GM03348 (cell line): ENCODE results near the gene CCDC12.

Experiments used
- DNase-seq: peaks from one replicate; pipeline ENCODE4 v3.0.0; 2012; ENCODE audit warnings: low spot score

The CCDC12 gene

DNA sequence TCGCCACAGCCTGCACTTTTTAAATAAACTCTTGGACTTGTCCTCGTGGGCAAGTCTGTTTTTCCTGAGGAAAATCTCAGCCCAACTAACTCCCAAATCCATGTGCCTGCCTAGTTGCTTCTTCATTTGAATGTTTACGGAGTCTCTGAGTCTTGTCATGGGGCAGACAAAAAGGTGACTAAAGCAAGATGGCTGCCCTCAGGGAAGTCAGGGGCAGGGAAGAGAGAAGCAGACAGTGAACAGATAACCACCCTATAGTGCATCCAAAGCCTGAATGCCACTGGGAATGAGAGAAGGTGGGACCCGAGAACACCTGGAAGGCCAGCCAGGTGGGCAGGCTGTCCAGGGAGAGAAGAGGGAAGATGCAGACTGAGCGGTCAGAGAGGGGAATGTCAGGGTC is 21.4 kb downstream of the CCDC12 start:
- no peak for DNase-seq

DNA sequence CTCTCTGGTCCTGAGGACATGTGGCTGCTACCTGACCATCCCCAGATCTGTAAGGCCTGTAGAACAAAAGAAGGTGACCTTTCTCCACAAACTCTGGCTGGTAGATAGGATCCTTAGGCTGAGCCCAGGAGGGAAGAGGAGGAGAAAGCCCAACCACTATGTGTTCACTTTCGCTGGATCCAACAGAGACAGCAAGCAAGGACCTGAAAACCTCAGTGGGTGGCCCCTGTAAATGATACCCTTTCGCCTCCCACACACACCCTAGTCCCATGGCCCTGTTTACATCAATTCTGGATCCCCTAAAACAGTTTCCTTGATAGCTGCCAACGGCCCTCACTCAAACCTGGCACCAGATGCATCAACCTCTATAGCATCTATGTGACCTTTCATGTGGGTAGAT is 22.4 kb downstream of the CCDC12 start:
- DNase-seq, result no peak

DNA sequence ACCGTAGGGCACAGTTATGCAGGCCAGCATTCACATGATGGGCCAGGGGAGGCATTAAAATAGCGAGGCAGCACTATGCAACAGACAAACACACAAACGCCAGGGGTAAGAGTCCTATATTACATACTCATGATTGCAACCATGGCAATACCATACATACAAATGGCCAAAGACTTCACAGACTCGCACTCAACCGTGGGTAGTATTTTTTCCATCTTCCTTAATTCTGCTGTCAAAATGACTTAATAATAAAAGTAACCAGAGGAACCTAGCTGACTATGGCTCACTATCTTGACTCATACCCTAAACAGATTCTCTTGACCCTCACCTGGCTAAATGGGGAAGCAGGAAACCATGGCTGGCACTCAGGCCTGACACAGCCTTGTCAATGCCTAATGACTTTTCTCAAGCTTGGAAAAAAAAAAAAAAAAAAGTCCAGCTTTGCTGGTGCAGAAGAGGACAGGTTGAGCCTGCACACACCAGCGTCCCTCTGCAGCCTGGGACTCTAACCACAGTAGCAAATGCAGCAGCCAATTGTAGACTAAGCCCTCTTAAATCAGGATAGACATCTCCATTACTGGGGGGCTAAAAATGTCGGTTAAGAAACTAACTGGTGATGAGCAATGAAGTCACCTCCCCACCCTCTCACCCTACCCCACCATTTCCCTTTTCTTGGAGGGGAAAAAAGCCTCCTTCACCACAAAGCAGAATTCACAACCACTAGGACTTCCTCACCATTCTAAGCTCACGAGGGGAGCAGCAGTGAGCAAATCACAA is 23.1 kb downstream of the CCDC12 start:
- no peak for DNase-seq

DNA sequence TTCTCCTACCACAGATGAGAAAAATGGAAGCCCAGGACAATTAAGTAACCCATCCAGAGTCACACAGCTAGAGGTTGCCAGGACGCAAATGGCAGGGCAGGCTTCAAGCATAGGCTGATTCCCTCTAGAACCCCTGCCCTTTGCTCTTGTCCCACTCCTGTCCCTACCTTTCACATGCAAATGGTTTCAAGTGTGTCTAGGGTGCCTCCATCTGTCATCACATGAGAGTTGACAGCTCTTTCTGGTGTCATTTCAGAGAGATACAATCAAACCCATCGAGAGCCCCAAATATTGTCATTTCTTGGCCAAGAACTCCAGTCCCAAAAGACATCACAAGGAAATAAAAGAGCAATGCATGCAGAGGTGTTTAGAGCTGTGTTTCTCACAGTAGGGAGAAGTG is 23.7 kb downstream of the CCDC12 start:
- no peak for DNase-seq

DNA sequence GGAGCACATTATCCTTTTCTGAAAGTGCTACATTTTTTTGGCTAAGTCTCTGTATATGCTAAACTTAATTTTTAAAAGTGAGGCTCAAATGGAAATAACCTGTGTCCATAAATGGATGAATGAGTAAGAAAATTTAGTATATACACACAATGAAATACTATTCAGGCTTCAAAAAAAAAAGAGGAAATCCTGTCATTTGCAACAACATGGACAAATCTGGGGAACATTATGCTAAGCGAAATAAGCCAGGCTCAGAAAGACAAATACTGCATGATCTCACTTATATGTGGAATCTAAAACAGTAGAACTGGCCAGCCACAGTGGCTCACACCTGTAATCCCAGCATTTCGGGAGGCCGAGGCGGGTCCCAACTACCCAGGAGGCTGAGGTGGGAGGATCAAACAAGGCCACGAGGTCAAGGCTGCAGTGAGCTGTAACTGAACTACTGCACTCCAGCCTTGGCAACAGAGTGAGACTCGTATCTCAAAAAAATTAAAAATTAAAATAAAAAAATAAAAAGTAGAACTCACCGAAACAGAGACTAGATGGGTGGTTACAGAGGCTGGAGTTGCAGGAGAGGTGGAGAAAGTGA is 25.8 kb downstream of the CCDC12 start:
- no peak for DNase-seq

DNA sequence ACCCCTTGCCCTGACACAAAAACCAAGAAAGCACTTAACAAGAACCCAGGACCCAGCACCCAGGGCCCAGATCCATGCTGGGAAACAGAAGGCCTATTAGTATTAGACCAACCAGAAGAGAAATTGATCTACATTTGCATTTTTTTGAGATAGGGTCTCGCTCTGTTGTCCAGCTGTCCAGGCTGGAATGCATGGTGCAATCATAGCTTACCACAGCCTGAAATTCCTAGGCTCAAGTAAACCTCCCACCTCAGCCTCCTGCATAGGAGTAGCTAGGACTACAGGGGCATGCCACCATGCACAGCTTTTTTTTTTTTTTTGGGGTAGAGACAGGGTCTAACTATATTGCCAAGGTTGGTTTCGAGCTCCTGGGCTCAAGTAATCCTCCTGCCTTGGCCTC is 26.4 kb downstream of the CCDC12 start:
- no peak for DNase-seq

DNA sequence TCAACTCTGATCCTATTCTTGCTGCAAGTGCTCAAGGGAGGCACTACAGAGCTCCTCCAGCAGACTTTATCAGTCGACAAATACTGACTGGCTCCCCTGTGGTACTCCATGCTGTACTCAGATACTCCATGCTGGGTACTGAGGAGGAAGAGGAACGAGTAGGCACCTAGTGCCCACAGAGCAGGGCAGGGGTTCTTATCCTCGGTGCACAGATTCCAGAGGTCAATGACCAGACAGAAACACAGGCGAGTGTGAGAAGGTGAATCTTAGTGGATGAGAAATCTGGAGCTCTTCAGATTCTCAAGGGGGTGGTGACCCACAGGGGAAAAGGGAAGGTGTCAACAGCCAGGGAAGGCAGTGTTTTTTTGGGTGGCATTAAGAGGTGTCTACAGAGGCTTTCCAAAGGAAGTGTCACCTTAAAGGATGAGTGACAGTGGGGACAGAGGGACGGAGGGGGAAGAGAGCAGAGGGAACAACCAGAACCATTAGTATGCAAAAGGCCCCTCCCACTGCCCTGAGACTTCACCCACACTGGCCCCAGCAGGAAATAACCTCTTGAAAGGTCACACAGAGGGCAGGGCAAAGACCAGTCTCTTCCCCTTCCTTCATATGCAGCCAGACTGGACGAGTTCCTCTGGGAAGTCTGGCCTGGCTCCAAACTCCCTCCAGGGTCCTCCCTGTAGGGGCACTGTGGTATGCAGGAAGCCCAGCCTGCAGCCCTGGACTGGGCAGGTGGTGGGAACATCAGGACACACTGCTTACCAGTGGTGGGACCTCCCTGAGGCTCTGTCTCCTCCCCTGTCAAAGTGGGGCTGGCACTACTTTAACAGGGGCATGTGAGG is 27.5 kb downstream of the CCDC12 start:
- DNase-seq, result no peak

DNA sequence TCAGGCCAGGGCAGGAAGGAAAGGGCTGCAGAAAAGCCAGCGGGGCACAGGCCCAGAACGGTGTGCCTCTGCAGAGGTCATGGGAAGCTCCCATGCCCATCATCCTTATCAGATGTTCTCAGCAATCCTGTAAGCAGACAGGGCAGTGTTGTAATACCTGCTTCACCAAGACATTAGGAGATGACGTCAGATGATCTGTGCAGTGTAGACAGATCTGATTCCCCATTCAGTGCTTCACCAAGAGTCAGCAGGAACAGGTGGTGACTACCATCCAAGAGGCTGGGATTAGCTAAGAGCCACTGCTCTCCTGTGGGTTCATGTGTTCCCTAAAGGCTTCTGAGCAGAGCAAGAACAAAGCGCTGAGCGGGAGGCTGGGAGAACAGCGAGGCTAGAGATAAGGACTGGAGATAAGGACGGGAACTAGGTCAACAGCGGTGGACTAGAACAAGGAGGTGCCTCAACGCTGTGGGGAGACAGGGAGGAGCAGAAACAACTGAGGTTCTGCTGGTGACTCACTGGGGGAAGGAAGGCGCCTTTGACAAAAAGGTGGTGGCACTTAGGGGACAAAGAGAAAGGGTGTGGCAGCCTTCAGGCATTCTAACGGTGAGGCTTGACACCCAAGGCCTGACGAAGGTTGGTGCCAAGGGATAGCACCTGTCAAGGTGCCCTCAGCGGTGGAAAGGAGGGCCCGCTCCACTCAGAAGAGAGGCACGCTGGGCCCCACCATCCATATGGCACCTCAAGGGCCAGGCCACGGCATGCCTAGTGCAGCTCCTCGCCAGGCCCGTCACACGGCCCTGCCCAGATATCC is 28.4 kb downstream of the CCDC12 start:
- no peak for DNase-seq

DNA sequence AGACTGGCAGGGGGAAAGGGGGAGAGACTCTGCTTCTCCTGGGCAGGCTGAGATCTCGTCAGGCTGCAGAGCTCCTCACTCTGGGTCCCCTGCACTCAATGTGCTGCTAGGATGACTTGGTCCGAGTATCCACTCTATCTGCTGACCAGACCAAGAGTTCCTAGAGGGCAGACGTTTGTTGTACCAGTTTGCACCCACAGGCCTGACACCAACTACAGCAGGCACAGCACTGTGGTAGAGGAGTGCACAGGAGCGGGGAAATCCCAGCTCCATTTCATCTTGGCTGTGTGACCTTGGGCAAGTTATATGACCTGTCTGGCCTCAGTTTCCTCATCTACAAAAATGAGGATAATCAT is 29.0 kb downstream of the CCDC12 start:
- no peak for DNase-seq

DNA sequence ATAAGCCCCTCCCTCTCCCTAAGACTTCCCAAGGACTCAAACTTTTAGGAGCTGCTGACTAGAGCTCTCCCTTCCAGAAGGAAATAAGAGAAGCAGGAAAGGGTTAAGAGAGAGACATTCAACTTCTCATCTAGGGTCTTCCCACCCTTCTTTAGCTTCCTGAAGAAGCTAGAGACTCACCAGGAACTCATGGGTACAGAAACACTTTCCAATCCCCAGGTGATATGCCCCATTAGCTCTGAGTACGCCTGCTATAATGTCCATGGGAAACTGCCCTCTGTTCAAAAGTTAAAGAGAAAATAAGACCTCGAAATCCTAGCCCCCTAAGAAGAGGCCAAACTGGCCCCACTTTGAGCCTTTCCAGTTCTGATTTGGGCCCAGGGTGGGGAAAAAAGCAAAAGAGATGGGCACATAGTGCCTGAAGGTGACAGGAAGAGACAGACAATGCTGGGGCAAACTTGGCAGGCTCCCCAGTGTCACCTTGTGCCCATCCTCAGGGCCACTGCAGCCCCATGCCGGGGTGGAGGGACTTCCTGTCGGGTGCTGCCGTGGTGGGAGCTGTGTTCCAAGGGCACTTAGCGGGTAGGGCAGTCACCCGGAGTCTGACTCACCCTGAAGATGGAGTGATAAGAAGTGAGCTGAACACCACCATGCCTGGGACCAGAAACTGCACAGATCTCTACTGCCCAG is 29.5 kb downstream of the CCDC12 start:
- DNase-seq, result peak; percentile 63

DNA sequence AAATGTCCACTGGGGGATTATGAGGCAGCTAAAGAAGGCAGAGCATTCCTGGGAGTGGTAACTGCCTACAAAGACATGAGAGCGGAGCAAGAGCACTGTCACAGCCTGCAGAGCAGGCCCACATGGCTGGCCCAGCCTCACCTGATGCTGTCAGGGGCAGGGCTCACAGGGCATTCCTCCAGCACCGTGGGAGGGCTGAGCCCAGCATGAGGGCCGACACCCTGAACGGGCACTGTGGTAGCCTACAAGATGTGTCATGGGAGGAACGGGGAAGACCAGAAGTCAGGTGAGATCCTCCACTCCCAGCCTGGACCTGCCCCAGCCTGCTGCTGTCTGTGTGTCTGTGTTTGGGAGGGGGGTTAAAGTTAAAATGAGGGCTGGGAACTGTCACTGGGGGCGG is 30.1 kb downstream of the CCDC12 start:
- no peak for DNase-seq

DNA sequence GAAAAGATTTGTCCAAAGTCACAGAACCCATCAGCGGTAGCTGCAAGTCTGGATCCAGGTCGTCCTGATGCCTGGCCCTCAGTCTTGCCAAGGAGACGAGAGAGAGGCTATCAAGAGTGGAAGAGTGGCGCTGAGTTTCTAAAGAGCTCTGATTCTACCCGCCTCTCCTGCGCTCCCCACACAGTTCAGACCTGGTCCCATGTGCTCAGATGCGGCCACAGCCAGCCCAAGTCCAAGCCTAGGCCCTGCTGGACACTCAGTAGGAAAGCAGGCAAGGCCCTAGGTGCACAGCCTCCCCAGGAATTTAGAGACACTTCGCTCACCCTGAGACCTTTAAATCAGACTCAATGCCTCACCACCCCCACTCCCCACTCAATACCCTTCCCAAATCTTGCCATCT is 32.4 kb downstream of the CCDC12 start:
- DNase-seq, result no peak

DNA sequence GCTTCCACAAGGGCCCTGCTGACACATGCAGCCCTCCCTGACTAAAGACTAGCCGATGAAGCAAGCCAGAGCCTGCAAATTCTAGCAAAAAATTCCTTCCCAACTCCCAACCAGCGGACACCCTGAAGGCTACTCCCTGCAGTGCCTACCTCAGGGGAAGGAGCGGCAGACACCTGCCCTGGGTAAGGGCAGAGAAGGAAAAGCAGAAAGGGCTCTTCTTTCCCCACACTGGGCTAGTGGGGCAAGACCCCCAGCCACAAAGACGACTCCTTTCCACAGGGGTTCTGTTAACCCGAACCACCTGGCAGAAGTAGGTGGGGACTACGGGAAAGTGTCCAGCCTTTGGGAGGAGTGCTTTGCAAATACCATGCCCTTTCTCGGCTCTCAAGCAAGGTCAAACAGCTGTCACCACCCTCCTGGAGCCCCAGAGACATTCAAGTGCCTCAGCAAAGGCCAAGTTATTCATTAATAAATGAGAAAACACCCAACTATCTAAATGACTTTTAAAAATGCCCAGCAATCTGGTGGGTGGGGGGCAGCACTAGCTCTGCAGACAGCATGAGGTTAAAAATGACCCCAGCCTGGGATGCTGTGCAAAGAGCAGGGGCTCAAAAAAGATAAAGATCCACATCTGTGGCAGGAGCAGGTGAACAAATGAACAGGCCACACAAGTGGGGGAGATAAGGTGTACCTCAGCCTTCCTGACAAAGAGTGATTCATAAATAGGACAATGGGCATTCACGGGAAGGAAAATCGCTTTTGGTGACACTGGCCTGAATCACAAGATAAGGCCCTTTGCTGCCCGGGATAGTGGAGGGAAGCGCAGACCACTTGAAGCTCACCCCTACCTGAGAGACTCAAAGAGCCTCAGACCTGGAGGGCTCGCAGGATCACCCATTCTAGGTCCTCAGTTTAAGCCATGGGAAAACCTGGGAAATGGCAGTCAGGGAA is 33.0 kb downstream of the CCDC12 start:
- DNase-seq, result no peak

DNA sequence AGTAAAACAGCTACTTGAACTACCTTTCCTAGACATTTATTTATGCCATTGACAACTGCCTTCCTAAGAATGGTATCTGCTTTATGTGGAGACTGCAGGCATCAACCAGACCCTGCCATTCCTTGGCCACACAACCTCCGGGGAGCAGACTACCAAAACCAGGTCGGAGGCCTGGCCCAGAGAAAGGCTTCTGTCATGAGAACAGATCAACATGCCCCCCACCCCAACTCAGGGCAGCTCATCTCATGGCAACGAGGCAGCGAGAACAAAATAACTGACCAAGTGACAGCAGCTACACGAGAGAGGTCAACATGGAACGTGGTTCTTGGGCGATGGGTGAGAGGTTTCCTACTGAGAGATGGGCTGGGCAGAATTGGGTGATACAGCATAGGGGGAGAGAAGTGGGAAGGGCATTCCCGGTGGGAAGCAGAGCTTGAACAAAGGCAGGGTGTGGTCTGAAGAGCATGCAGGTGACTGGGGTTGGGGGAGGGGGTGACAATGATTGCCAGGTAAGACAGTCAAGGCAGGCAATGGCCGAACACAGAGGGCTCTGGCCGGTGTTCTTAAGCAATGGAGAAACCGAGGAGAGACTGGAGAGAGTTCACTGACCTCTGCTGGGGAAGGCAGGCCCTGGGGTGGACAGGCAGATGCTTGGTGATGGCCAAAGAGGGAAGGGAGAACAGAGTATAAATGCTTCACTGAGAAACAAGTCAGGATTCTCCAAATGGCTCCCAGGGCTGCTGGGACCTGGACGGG is 33.9 kb downstream of the CCDC12 start:
- DNase-seq, result no peak

DNA sequence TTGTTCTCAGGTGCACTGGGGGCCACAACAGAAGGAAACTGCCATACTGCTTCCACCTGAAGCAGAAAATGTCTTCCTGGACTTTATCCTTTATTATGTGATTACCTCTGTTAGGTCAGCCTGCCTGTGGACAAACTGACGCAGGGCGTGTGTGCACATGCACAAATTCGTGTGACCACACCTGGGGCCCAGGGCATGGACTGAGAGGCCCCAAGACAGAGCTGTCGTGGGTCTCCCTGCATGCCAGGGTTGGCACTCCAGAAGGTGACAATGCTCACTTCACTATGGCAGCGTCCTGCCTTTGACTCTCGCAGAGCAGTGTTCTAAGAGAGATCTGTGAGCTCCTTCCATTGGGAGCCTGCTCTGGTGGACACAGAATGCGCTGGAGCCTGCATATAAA is 34.5 kb downstream of the CCDC12 start:
- DNase-seq, result no peak

DNA sequence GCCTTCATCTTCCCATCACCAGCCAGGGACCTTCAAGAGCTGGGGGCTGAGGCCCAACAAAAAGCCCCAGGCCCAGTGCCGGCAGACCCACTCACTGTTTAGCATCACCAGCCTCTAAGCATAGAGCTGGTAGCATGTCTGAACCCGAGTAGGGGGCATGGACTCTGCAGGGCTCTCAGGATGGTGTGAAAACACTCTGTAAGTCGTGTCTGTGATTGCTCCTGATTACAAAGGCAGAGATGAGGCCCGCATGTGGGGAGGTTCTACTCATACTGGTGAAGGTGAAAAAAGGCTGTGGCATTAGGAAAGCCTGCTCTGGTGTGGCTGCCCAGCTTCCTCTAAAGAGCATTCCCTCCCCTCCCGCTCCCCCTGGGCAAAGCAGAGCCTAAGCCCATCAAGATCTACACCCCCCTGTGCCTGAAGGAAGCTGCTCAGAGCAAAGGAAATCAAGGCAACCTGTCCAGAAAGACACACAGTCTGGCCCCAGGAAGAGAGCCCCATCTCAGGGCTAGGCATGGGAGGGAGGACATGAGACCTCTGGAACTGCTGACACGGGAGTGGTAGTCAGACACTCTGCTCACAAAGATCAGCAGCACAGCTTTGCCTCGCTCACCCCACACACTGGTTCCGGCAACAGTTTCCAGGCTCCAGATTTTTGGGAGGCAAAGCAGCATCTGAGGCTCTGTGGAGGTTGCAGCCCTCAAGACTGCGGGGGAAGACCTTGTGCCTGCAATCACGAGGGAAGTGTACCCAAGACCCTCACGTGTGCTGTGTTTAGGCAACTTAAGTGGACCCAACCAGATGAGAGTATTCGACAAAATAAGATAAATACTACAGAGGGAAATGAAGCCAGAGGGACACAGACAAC is 36.7 kb downstream of the CCDC12 start:
- no peak for DNase-seq

DNA sequence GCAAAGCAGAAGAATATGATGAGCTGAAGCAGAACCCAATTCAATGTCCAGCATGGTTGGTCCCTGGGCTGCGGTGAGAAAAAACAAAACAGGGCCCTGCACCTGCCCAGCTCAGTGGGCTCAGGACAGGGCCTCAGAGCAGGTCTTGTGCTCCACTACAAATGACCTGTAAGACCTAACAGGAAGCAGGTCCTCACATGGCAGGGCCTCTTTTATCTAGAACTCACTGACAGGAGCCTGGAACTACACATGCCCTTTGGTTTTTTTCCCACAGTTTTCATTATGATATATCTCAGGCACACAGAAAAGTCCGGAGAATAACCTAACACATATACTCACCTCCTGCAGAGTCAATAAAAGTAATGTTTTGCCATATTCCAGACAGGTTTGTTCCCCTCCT is 38.4 kb downstream of the CCDC12 start:
- DNase-seq, result no peak

DNA sequence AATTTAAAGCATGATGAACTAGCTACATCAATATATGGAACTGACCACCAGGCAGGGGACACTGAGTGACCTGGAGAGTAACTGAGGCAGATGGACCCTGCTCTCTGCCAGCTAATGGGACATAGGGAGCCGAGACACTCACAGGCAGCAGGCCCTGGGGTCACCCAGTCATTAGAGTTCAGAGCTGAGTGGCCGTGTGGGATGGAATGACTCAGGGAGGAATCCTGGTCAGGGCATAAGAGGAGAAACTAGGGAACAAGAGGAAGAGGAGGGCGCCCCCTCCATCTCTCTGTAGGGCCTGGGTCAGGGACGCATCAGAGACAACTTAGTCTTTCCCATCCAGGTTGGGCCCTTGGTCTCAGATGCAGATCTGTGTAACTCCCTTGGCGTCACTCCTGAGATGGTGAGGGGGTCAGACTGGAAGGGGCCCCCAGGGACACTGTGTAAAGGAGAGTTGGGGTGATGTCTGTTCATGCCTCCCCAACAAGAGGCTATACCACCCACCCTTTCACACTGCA is 39.8 kb downstream of the CCDC12 start:
- DNase-seq, result peak; percentile 53
